ENCODE results near the gene GPR89A.
"Not testable (repeated sequence)": the region's sequence is repeated elsewhere in the genome, so short reads cannot be mapped to it uniquely, and the experiment has no call there.

GPR89A gene

DNA sequence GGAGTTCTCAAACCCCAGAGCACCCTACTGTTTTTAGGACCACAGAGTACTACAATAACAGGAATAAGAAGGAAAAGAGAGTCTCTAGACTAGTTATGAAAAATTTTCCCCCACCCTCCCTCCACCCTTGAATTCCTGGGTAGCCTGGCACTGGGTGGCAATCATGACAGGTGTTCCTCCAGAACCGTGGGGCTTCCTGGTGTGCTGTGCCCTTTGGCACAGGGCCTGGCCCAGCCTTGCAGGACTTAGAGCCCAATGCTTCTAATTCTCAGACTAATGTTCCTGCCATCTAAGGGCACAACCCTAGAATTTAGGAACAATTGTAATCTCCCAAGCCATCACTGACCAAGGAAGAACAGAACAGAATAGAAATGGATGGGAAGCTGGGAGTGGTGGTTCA is 110.0 kb downstream of the GPR89A start:
- DNase-seq (ENCODE audit: low spot score): no peak

DNA sequence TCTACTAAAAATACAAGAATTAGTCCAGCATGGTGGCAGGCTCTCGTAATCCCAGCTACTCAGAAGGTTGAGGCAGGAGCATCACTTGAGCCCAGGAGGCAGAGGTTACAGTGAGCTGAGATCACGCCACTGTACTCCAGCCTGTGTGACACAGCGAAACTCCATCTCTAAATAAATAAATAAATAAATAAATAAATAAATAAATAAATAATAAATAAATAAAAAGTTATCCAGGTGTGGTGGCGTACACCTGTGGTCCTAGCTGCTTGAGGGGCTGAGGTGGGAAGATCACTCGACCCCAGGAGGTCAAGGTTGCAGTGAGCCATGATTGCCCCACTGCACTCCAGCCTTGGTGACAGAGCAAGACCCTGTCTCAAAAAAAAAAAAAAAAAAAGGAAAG is 110.7 kb downstream of the GPR89A start:
- not testable (repeated sequence) for DNase-seq (ENCODE audit: low spot score)

DNA sequence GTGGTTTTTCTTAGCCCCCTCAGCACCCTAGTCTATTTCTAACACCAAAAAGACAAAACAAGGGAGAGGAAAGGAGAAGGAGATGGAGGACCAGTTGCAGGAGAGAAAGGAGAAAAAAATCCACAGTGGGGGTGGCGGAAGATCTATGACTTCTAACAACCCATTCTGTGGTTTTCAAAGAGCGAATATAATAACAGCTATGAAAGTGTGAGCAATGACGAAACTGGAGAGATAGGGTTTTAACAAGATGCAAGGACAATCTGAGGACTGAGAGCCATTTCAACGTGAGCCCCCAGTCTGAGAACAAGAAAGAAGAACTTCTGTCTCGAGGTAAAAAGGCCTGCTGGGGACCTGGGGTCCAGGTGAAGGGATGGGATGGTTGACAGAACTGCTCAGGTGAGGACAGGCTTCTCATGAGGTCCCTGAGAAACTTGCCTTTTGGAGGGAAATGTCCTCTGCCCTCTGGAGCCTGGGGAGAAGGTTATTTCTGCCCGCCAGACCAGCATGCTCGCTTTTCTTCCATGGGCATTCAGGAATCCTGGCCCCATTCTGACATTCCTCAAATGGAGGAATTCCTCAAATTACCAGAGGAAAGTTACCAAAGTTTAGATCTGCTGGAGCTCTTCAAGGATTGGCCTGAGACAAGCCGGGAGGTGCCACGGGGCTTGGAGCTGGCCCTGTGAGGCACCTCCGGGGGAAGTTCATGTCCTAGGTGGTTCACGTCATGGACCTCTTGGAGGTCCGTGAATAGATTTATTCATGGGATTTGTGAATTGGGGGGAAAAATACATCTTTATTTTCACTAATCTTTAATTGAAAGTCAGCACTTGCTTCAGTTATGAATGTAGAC is 111.7 kb downstream of the GPR89A start, which contains the start of gene CD160:
Gene CD160 (plus strand): TSS at position 270 of the 850 bp plus-strand sequence. CDS start 8,829 bp downstream, outside the sequence.
- DNase-seq (ENCODE audit: low spot score): no peak
